Liver (tissue), 9 donors: ENCODE measurements around the gene CHRDL2. TPM values are rescaled to one million over a fixed set of nuclear protein-coding genes. Genes with fewer than 3 reads are reported as not detected.

Source experiments
- DNase-seq: peaks from one replicate; pipeline ENCODE4 v3.0.0-alpha.2; 2017; ENCODE audit warnings: low spot score
- H3K27ac ChIP-seq, 2 donors: one replicate each; pipeline ENCODE4 v1.7.0; 2013; ENCODE audit warnings: inconsistent platforms in 2 of 2, low read length in 2 of 2, control low read depth in 1 of 2, low read depth in 1 of 2, mild to moderate bottlenecking in 1 of 2
- H3K27me3 ChIP-seq, 4 donors: one replicate each; pipeline versions ENCODE4 v1.6.1 to v1.7.0; 2013; ENCODE audit warnings: low read length in 3 of 4, inconsistent platforms in 1 of 4, mild to moderate bottlenecking in 1 of 4, moderate library complexity in 1 of 4; ENCODE audit not compliant: control insufficient read depth in 4 of 4, insufficient read depth in 4 of 4
- H3K36me3 ChIP-seq, 4 donors: one replicate each; pipeline versions ENCODE4 v1.6.1 to v1.7.0; 2013; ENCODE audit warnings: low read length in 3 of 4, mild to moderate bottlenecking in 3 of 4, low read depth in 1 of 4, moderate library complexity in 1 of 4; ENCODE audit not compliant: control insufficient read depth in 4 of 4, insufficient read depth in 3 of 4
- H3K4me1 ChIP-seq, 4 donors: one replicate each; pipeline versions ENCODE4 v1.6.1 to v1.7.0; 2013; ENCODE audit warnings: low read length in 3 of 4, mild to moderate bottlenecking in 3 of 4, moderate library complexity in 1 of 4; ENCODE audit not compliant: control insufficient read depth in 4 of 4, insufficient read depth in 4 of 4
- H3K4me3 ChIP-seq, 3 donors: one replicate each; pipeline versions ENCODE4 v1.6.1 to v1.7.0; 2013; ENCODE audit warnings: low read length in 3 of 3, control low read depth in 1 of 3, low read depth in 1 of 3, mild to moderate bottlenecking in 1 of 3
- H3K9ac ChIP-seq, 2 donors: one replicate each; pipeline ENCODE4 v1.7.0; 2013; ENCODE audit warnings: low read length in 2 of 2, mild to moderate bottlenecking in 2 of 2, moderate library complexity in 2 of 2, control low read depth in 1 of 2, low read depth in 1 of 2
- H3K9me3 ChIP-seq, 4 donors: one replicate each; pipeline versions ENCODE4 v1.6.1 to v1.7.0; 2013; ENCODE audit warnings: low read length in 3 of 4; ENCODE audit not compliant: control insufficient read depth in 4 of 4
- CTCF ChIP-seq: fragments of 150-350 bp; IDR thresholded peaks from 2 replicates; pipeline ENCODE4 v1.5.1; 2017; ENCODE audit warnings: improper control_type of control experiment, low read depth, low read length; ENCODE audit not compliant: missing input control
- FOXA1 ChIP-seq: IDR thresholded peaks from 2 replicates; pipeline ENCODE4 v1.6.1; 2016; ENCODE audit warnings: antibody characterized with exemption
- FOXA2 ChIP-seq: IDR thresholded peaks from 2 replicates; pipeline ENCODE4 v1.6.1; 2016; ENCODE audit warnings: antibody characterized with exemption
- GABPA ChIP-seq, 2 donors: IDR thresholded peaks in 1 of 2; conservative IDR thresholded peaks in 1 of 2; 2 replicates each; pipeline ENCODE4 v1.6.1; 2016; ENCODE audit warnings: antibody characterized with exemption in 2 of 2, mild to moderate bottlenecking in 1 of 2, moderate library complexity in 1 of 2
- HNF4G ChIP-seq: IDR thresholded peaks from 2 replicates; pipeline ENCODE4 v1.6.1; 2016; ENCODE audit warnings: antibody characterized with exemption
- JUND ChIP-seq, 2 donors: IDR thresholded peaks; 2 replicates each; pipeline ENCODE4 v1.6.1; 2016; ENCODE audit warnings: antibody characterized with exemption in 2 of 2
- MAX ChIP-seq: IDR thresholded peaks from 2 replicates; pipeline ENCODE4 v1.6.1; 2016; ENCODE audit warnings: antibody characterized with exemption
- NR2F2 ChIP-seq: IDR thresholded peaks from 2 replicates; pipeline ENCODE4 v1.6.1; 2016; ENCODE audit warnings: antibody characterized with exemption
- REST ChIP-seq: IDR thresholded peaks from 2 replicates; pipeline ENCODE4 v1.6.1; 2016; ENCODE audit warnings: antibody characterized with exemption, mild to moderate bottlenecking
- RXRA ChIP-seq, 2 donors: IDR thresholded peaks; 2 replicates each; pipeline ENCODE4 v1.6.1; 2017 to 2018; ENCODE audit warnings: antibody characterized with exemption in 2 of 2, mild to moderate bottlenecking in 1 of 2
- SP1 ChIP-seq: IDR thresholded peaks from 2 replicates; pipeline ENCODE4 v1.6.1; 2018; ENCODE audit warnings: antibody characterized with exemption, mild to moderate bottlenecking
- TAF1 ChIP-seq: conservative IDR thresholded peaks from 2 replicates; pipeline ENCODE4 v1.6.1; 2016; ENCODE audit warnings: antibody characterized with exemption, mild to moderate bottlenecking
- YY1 ChIP-seq: IDR thresholded peaks from 2 replicates; pipeline ENCODE4 v1.6.1; 2016; ENCODE audit warnings: antibody characterized with exemption, mild to moderate bottlenecking
- WGBS: extraction: QIAGEN DNeasy Blood & Tissue Kit; methylation state at CpG from one replicate; pipeline ENCODE4 v1.1.7; 2013; 5-methylcytosine and 5-hydroxymethylcytosine counted together
- polyA plus RNA-seq, 2 donors: library from polyadenylated mRNA; stranded (reverse) in 1 of 2; unstranded in 1 of 2; fragments of 200-250 nt in 1 of 2; fragments of >200 nt in 1 of 2; fragmentation: Nextera tagmentation in 1 of 2; extraction: Ambion mirVana in 1 of 2; gene quantifications; one replicate each; pipeline versions ENCODE4 v1.2.1 to v1.2.3, GENCODE V29; 2013 to 2015
- total RNA-seq, 2 donors: library from RNA; depleted of rRNA; stranded (reverse); fragments of >200 nt; gene quantifications; one replicate each; pipeline ENCODE4 v1.2.3, GENCODE V29; 2014
- donor health status: healthy.
- donor health status: healthy.
- donor health status: healthy.
- donor health status: healthy.
- donor health status: healthy.

The CHRDL2 gene
- total and polyA plus RNA-seq, 4 donors: 1.8 to 19.0 (median 15.8) TPM; not detected in 1

GRCh38 chr11:74743640-74744039, 12.4 kb upstream of the CHRDL2 start:
- no peaks in the 10 kb centered on the region for H3K27me3 ChIP-seq
- no peak overlapping the region for H3K27ac ChIP-seq
- no peaks in the 10 kb centered on the region for H3K36me3 ChIP-seq
- H3K9ac ChIP-seq: no peak overlapping the region
- no peak for DNase-seq
- TF ChIP-seq REST (no peak), TAF1 (no peak), FOXA1 (no peak), HNF4G (no peak), RXRA (IDR thresholded peaks at IDR 0.05) (no peak), YY1 (no peak), FOXA2 (no peak), GABPA (IDR thresholded peaks at IDR 0.05 in 1 of 2, conservative IDR thresholded peaks at IDR 0.05 in 1 of 2) (no peak), JUND (IDR thresholded peaks at IDR 0.05) (no peak)
- no peaks in the 10 kb centered on the region for H3K9me3 ChIP-seq
- H3K4me1 ChIP-seq: peaks cover 0 to 7% (median 0%) of the 10 kb centered on the region in 4 donors
- H3K4me3 ChIP-seq: no peak overlapping the region

GRCh38 chr11:74742070-74742469, 10.8 kb upstream of the CHRDL2 start:
- WGBS: 93% methylated on average over 4 of the region's 4 CpGs
- Histone ChIP-seq H3K27ac (no peak overlapping the region), H3K36me3 (no peaks in the 10 kb centered on the region), H3K4me1 (no peaks in the 10 kb centered on the region), H3K9me3 (no peaks in the 10 kb centered on the region), H3K9ac (no peak overlapping the region), H3K27me3 (no peaks in the 10 kb centered on the region), H3K4me3 (no peak overlapping the region)
- TF ChIP-seq SP1 (no peak), HNF4G (no peak), MAX (no peak), CTCF (no peak), NR2F2 (no peak), GABPA (IDR thresholded peaks at IDR 0.05 in 1 of 2, conservative IDR thresholded peaks at IDR 0.05 in 1 of 2) (no peak)
- no peak for DNase-seq
